NT2/D1 (cell line): ENCODE measurements around the gene FAM120A.

Experiments used
- SUZ12 ChIP-seq: IDR thresholded peaks from 2 replicates; pipeline ENCODE4 v1.6.1; 2011; ENCODE audit not compliant: insufficient read length, insufficient read depth; ENCODE audit errors: extremely low read depth
- YY1 ChIP-seq: IDR thresholded peaks from 2 replicates; pipeline ENCODE4 v1.6.1; 2011; ENCODE audit not compliant: insufficient read length, insufficient read depth
- ZNF274 ChIP-seq: IDR thresholded peaks from 2 replicates; pipeline ENCODE4 v1.6.1; 2011; ENCODE audit warnings: mild to moderate bottlenecking, low read depth, low read length

GRCh38 chr9:93416530-93417235, 34.8 kb upstream of the FAM120A start:
- TF ChIP-seq YY1 (no peak), ZNF274 (no peak), SUZ12 (no peak)
